K562 (cell line): ENCODE results near the gene ST6GALNAC3. TPM values are rescaled to one million over a fixed set of nuclear protein-coding genes. Genes with fewer than 3 reads are reported as not detected.
"Not testable (repeated sequence)": the region's sequence is repeated elsewhere in the genome, so short reads cannot be mapped to it uniquely, and the experiment has no call there.

Experiments used
- ATAC-seq: fragments of 200-7000 bp; cut with Tn5 transposase; 3 replicates; pipeline ENCODE4 v1.9.1; 2020; ENCODE audit warnings: moderate library complexity
- BruUV-seq: library from RNA; stranded (reverse); fragments of 400-500 nt; replicated peaks from 2 replicates; lab custom pipeline; 2021; lab: Mats Ljungman, UMichigan
- CTCF ChIA-PET: fragments of 300-600 bp; formaldehyde crosslinking; extraction: SDS; loops from one replicate; lab custom pipeline; 2021; ENCODE audit warnings: low intra/inter-chr PET ratio; lab: Yijun Ruan, JAX
- POLR2A ChIA-PET: fragments of 300-600, 350-650 bp; sonication (Branson Sonifier 250); formaldehyde crosslinking; extraction: SDS; loops from one replicate; lab custom pipeline; 2021; ENCODE audit warnings: antibody characterized with exemption, inconsistent platforms; lab: Yijun Ruan, JAX
- DNase-seq, 4 experiments: peaks; one replicate each; pipeline versions ENCODE4 v3.0.0 to v3.0.0-alpha.2; 2011 to 2018; ENCODE audit warnings: low spot score in 3 of 4, mixed read lengths in 3 of 4; ENCODE audit errors: extremely low read depth in 1 of 4
- FAIRE-seq: peaks from 2 replicates; lab custom pipeline; 2011; peaks lifted over from hg19 to GRCh38; lab: Jason Lieb, UNC
- H2AFZ ChIP-seq: 2 replicates; pipeline ENCODE4 v1.6.0; 2011; ENCODE audit warnings: low read depth, low read length, control low read depth, inconsistent platforms
- H3K27ac ChIP-seq: fragments of 200-600 bp; 3 replicates; pipeline ENCODE4 v1.8.0; 2011; ENCODE audit warnings: low read depth, mild to moderate bottlenecking, control low read depth, inconsistent platforms, low read length, moderate library complexity, mixed read lengths; ENCODE audit errors: extremely low read depth
- H3K27me3 ChIP-seq, 2 experiments: fragments of 300-600 bp in 1 of 2; 2 replicates in 1 of 2; 3 replicates in 1 of 2; pipeline versions ENCODE4 v1.6.0 to v1.8.0; 2011; ENCODE audit warnings: inconsistent platforms in 2 of 2, low read length in 2 of 2, mild to moderate bottlenecking in 1 of 2, mixed read lengths in 1 of 2, moderate library complexity in 1 of 2; ENCODE audit not compliant: control insufficient read depth in 2 of 2, insufficient read depth in 2 of 2
- H3K36me3 ChIP-seq: fragments of 300-600 bp; 3 replicates; pipeline ENCODE4 v1.8.0; 2011; ENCODE audit warnings: mild to moderate bottlenecking, low read length, inconsistent platforms; ENCODE audit not compliant: control insufficient read depth, insufficient read depth
- H3K4me1 ChIP-seq, 2 experiments: fragments of 200-600 bp in 1 of 2; replicated peaks in 1 of 2; 2 replicates in 1 of 2; 3 replicates in 1 of 2; pipeline versions ENCODE4 v1.5.1 to v1.8.0; 2011; ENCODE audit warnings: inconsistent platforms in 2 of 2, low read length in 2 of 2, mild to moderate bottlenecking in 1 of 2, mixed read lengths in 1 of 2, moderate library complexity in 1 of 2; ENCODE audit not compliant: control insufficient read depth in 2 of 2, insufficient read depth in 2 of 2
- H3K4me2 ChIP-seq: 2 replicates; pipeline ENCODE4 v1.6.1; 2011; ENCODE audit warnings: low read length, control low read depth, inconsistent platforms, mixed read lengths; ENCODE audit not compliant: insufficient read depth
- H3K4me3 ChIP-seq: fragments of 200-600 bp; sonication (generic), shearing (Covaris generic); 2 replicates; pipeline ENCODE4 v1.5.1; 2016; ENCODE audit warnings: control low read depth, inconsistent platforms
- H3K79me2 ChIP-seq: fragments of 200-600 bp; 3 replicates; pipeline ENCODE4 v1.8.0; 2011; ENCODE audit warnings: low read length, inconsistent platforms; ENCODE audit not compliant: control insufficient read depth, insufficient read depth
- H3K9ac ChIP-seq, 2 experiments: 2 replicates each; pipeline versions ENCODE4 v1.6.0 to v1.6.1; 2011; ENCODE audit warnings: low read depth in 2 of 2, low read length in 2 of 2, control low read depth in 1 of 2, inconsistent platforms in 1 of 2, mild to moderate bottlenecking in 1 of 2, mixed read lengths in 1 of 2; ENCODE audit not compliant: insufficient read depth in 1 of 2
- H3K9me1 ChIP-seq: one replicate; pipeline ENCODE4 v1.6.0; 2011; ENCODE audit warnings: inconsistent platforms, mild to moderate bottlenecking, low read length, moderate library complexity; ENCODE audit not compliant: control insufficient read depth, insufficient read depth
- H3K9me3 ChIP-seq: replicated peaks from 2 replicates; pipeline ENCODE4 v1.5.1; 2011; ENCODE audit warnings: low read depth, low read length, inconsistent platforms; ENCODE audit not compliant: control insufficient read depth, insufficient read depth
- H4K20me1 ChIP-seq: replicated peaks from 2 replicates; pipeline ENCODE4 v1.6.1; 2011; ENCODE audit warnings: low read length, inconsistent platforms, mixed read lengths; ENCODE audit not compliant: control insufficient read depth, insufficient read depth
- ARID3A ChIP-seq: IDR thresholded peaks from 2 replicates; pipeline ENCODE4 v1.6.1; 2012; ENCODE audit warnings: low read depth, low read length, improper control_type of control experiment, borderline replicate concordance
- PTBP1 ChIP-seq: fragments of 200-400 bp; formaldehyde crosslinking; IDR thresholded peaks from 2 replicates; pipeline ENCODE4 v1.6.1; 2017; ENCODE audit warnings: low read depth, low read length
- SNIP1 ChIP-seq: fragments of 450-650 bp; IDR thresholded peaks from 2 replicates; pipeline ENCODE4 v1.7.1; 2017; ENCODE audit warnings: low read depth, mild to moderate bottlenecking
- SP2 ChIP-seq: IDR thresholded peaks from 2 replicates; pipeline ENCODE4 v1.6.1; 2011; ENCODE audit warnings: mild to moderate bottlenecking, low read depth, low read length, moderate library complexity; ENCODE audit not compliant: poor library complexity, severe bottlenecking; ENCODE audit errors: extremely low read depth
- TOE1 ChIP-seq, 2 experiments: fragments of 450-650 bp in 1 of 2; sonication (generic) in 1 of 2; formaldehyde crosslinking in 1 of 2; IDR thresholded peaks; 2 replicates each; pipeline versions ENCODE4 v1.7.1 to v1.8.0; 2016 to 2022; ENCODE audit warnings: borderline replicate concordance in 2 of 2, mild to moderate bottlenecking in 2 of 2, antibody characterized with exemption in 1 of 2, inconsistent platforms in 1 of 2, low read depth in 1 of 2, missing genetic modification reagents in 1 of 2, moderate library complexity in 1 of 2
- ZFP30 ChIP-seq: fragments of 250-450 bp; sonication (Bioruptor Pico); IDR thresholded peaks from 2 replicates; pipeline ENCODE4 v1.8.0; 2022; ENCODE audit warnings: moderate library complexity, mild to moderate bottlenecking, inconsistent platforms, borderline replicate concordance
- WGBS: fragments of 100-300 bp; shearing (Covaris generic); methylation state at CpG from one replicate; pipeline ENCODE4 v1.1.6; 2016; ENCODE audit warnings: low coverage, mixed read lengths; ENCODE audit not compliant: insufficient coverage; ENCODE audit errors: missing lambda C conversion rate; 5-methylcytosine and 5-hydroxymethylcytosine counted together
- in situ Hi-C: fragments of 300-500 bp; cut with MboI; formaldehyde crosslinking; loops from 4 replicates; pipeline ENCODE4 v1.15.0; 2018; ENCODE audit warnings: inconsistent platforms, mixed read lengths
- intact Hi-C: fragments of 100-400 bp; cut with micrococcal nuclease; formaldehyde crosslinking; loops from 2 replicates; pipeline ENCODE4 v1.14.2; 2022
- polyA plus RNA-seq, 8 experiments: library from polyadenylated mRNA; depleted of rRNA in 4 of 8; stranded (reverse) in 5 of 8; unstranded in 3 of 8; fragments of >200 nt; fragmentation: Nextera tagmentation in 2 of 8; fragmentation: Illumina TruSeq in 1 of 8; extraction: Ambion mirVana in 2 of 8; extraction: Trizol in 1 of 8; gene quantifications; 2 replicates each; pipeline versions ENCODE4 v1.2.1 to v1.2.3, GENCODE V29; 2011 to 2014; ENCODE audit warnings: inconsistent platforms in 1 of 8, missing spikeins in 1 of 8
- total RNA-seq, 7 experiments: library from RNA; depleted of rRNA in 6 of 7; stranded (reverse); fragments of >200 nt in 6 of 7; fragmentation: Illumina TruSeq in 2 of 7; extraction: Trizol in 2 of 7; gene quantifications; 2 replicates each; pipeline versions ENCODE4 v1.2.1 to v1.2.3, GENCODE V29; 2011 to 2021; ENCODE audit warnings: low replicate concordance in 1 of 7
- TF ChIP-seq, protein P1 (sequence below): fragments of 250-450 bp; sonication (Bioruptor Pico); IDR thresholded peaks from 2 replicates; pipeline ENCODE4 v1.4.0; 2020
- TF ChIP-seq, protein P2 (sequence below): sonication (generic); formaldehyde crosslinking; IDR thresholded peaks from 2 replicates; pipeline ENCODE4 v1.8.1; 2023; ENCODE audit warnings: mild to moderate bottlenecking, missing genetic modification reagents

The ST6GALNAC3 gene
- total and polyA plus RNA-seq, 9 of the 15 experiments (the other 6 are each of a cell fraction or from before 2014, with no cell fraction given), result 0.04 to 0.29 (median 0.18) TPM; not detected in 6

DNA sequence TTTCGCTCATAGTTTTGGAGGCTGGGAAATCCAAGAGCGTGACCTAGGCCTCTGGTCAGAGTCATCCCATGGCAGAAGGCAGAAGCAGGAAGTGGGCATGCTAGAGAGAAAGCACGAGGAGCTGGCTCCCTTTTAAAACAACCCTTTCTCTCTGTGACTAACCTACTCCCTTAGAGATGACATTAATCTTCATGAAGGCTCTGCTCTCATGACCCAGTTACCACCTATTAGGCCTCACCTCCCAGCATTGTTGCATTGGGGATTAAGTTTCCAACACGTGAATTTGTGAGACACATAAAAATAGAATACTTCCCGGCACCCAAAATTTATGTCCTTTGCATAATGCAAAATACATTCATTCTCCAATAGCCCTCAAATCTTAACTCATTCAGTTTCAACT lies 569.6 kb downstream of the ST6GALNAC3 start:
- in situ Hi-C loops, result no loop called here
- TF ChIP-seq, protein P1, sequence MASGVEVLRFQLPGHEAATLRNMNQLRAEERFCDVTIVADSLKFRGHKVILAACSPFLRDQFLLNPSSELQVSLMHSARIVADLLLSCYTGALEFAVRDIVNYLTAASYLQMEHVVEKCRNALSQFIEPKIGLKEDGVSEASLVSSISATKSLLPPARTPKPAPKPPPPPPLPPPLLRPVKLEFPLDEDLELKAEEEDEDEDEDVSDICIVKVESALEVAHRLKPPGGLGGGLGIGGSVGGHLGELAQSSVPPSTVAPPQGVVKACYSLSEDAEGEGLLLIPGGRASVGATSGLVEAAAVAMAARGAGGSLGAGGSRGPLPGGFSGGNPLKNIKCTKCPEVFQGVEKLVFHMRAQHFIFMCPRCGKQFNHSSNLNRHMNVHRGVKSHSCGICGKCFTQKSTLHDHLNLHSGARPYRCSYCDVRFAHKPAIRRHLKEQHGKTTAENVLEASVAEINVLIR (CRISPR knock-in tag), result no peak
- TF ChIP-seq, protein P2, sequence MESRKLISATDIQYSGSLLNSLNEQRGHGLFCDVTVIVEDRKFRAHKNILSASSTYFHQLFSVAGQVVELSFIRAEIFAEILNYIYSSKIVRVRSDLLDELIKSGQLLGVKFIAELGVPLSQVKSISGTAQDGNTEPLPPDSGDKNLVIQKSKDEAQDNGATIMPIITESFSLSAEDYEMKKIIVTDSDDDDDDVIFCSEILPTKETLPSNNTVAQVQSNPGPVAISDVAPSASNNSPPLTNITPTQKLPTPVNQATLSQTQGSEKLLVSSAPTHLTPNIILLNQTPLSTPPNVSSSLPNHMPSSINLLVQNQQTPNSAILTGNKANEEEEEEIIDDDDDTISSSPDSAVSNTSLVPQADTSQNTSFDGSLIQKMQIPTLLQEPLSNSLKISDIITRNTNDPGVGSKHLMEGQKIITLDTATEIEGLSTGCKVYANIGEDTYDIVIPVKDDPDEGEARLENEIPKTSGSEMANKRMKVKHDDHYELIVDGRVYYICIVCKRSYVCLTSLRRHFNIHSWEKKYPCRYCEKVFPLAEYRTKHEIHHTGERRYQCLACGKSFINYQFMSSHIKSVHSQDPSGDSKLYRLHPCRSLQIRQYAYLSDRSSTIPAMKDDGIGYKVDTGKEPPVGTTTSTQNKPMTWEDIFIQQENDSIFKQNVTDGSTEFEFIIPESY, result no peak
- no peak for TF ChIP-seq ARID3A
- no peak for TF ChIP-seq SP2
- TF ChIP-seq TOE1 (IDR thresholded peaks at IDR 0.05; ENCODE audit: borderline replicate concordance), result no peak
- TF ChIP-seq TOE1 (CRISPR knock-in tag; IDR thresholded peaks at IDR 0.05; ENCODE audit: borderline replicate concordance, low read depth), result no peak
- TF ChIP-seq ZFP30 (CRISPR knock-in tag), result no peak
- TF ChIP-seq PTBP1, result no peak
- TF ChIP-seq SNIP1, result no peak
- H3K9ac ChIP-seq, result no peak overlapping the region
- ChIA-PET POLR2A (no interaction called here), CTCF (no interaction called here)
- no peak overlapping the region for H3K4me2 ChIP-seq
- H3K27me3 ChIP-seq, result no peaks in the 10 kb centered on the region
- H3K27ac ChIP-seq, result no peak overlapping the region
- intact Hi-C loops, result no loop called here
- H4K20me1 ChIP-seq, result no peaks in the 10 kb centered on the region
- H3K4me1 ChIP-seq, result no peaks in the 10 kb centered on the region
- DNase-seq, result no peak
- no TSS peak for BruUV-seq
- H2AFZ ChIP-seq, result no peak overlapping the region
- H3K79me2 ChIP-seq, result no peaks in the 10 kb centered on the region
- no peak for FAIRE-seq
- no peaks in the 10 kb centered on the region for H3K9me1 ChIP-seq
- no peaks in the 10 kb centered on the region for H3K9me3 ChIP-seq
- WGBS, result 0% methylated on average over 5 of the region's 5 CpGs
- H3K4me3 ChIP-seq, result no peak overlapping the region
- no peaks in the 10 kb centered on the region for H3K36me3 ChIP-seq
- ATAC-seq, result no peak

- H3K9ac ChIP-seq, H3K27ac ChIP-seq, H3K4me3 ChIP-seq, POLR2A ChIA-PET, ATAC-seq, H3K27me3 ChIP-seq, H3K4me1 ChIP-seq, DNase-seq, CTCF ChIA-PET, H3K36me3 ChIP-seq, BruUV-seq, intact Hi-C loops, H3K9me1 ChIP-seq, H3K79me2 ChIP-seq, in situ Hi-C loops, H4K20me1 ChIP-seq, FAIRE-seq, H3K9me3 ChIP-seq, H3K4me2 ChIP-seq, H2AFZ ChIP-seq: not testable (repeated sequence)
- 0% methylated on average over 5 of the region's 5 CpGs for WGBS
Measured at GRCh38 chr1:76652860-76653259, 578.3 kb downstream of the ST6GALNAC3 start.
